Midbrain (tissue), 1 donor: ENCODE results near the gene CDK14.

Experiments
- DNase-seq: peaks from one replicate; lab custom pipeline; 2025; lab: John Stamatoyannopoulos, UW

The CDK14 gene

GRCh38 chr7:91091631-91092030, 495.5 kb downstream of the CDK14 start:
- DNase-seq = no peak

GRCh38 chr7:91093181-91093580, 497.1 kb downstream of the CDK14 start:
- no peak for DNase-seq

- DNase-seq = no peak
Observed at GRCh38 chr7:91098566-91098965, 502.4 kb downstream of the CDK14 start.

- no peak for DNase-seq
Observed at GRCh38 chr7:91103363-91103762, 507.2 kb downstream of the CDK14 start.

GRCh38 chr7:91107460-91107859, 511.3 kb downstream of the CDK14 start:
- no peak for DNase-seq

- DNase-seq = no peak
Observed at GRCh38 chr7:91109200-91109599, 513.1 kb downstream of the CDK14 start.

- DNase-seq = no peak
Observed at GRCh38 chr7:91112902-91113341, 516.8 kb downstream of the CDK14 start.

- no peak for DNase-seq
Observed at GRCh38 chr7:91114232-91114631, 518.1 kb downstream of the CDK14 start.

GRCh38 chr7:91126762-91127161, 530.6 kb downstream of the CDK14 start:
- DNase-seq = no peak

- DNase-seq = no peak
Observed at GRCh38 chr7:91127325-91127724, 531.2 kb downstream of the CDK14 start.

GRCh38 chr7:91127959-91128358, 531.8 kb downstream of the CDK14 start:
- DNase-seq = no peak

GRCh38 chr7:91128683-91129348, 532.7 kb downstream of the CDK14 start:
- no peak for DNase-seq

- no peak for DNase-seq
Observed at GRCh38 chr7:91135300-91135699, 539.2 kb downstream of the CDK14 start.

GRCh38 chr7:91135703-91136430, 539.7 kb downstream of the CDK14 start:
- DNase-seq = no peak

GRCh38 chr7:91137153-91137787, 541.1 kb downstream of the CDK14 start:
- DNase-seq = no peak

- no peak for DNase-seq
Observed at GRCh38 chr7:91137788-91138368, 541.8 kb downstream of the CDK14 start.

GRCh38 chr7:91140286-91140685, 544.2 kb downstream of the CDK14 start:
- DNase-seq = no peak

GRCh38 chr7:91140982-91141381, 544.9 kb downstream of the CDK14 start:
- no peak for DNase-seq

GRCh38 chr7:91142743-91143142, 546.6 kb downstream of the CDK14 start:
- no peak for DNase-seq

GRCh38 chr7:91149341-91150246, 553.5 kb downstream of the CDK14 start:
- DNase-seq = no peak

GRCh38 chr7:91151916-91152315, 555.8 kb downstream of the CDK14 start:
- no peak for DNase-seq
